ENCODE data around the gene TP53BP2.

Gene TP53BP2

GRCh38 chr1:223732993-223733798 is 112.6 kb downstream of the TP53BP2 start:
- no peak for ATAC-seq (ENCODE audit: low read depth)
- H3K36me3 ChIP-seq (ENCODE audit: low read depth) = peaks cover 62% of the 10 kb centered on the region
- DNase-seq (ENCODE audit: low spot score) = no peak
- H3K27me3 ChIP-seq (ENCODE audit: insufficient read depth, poor library complexity, severe bottlenecking) = no peaks in the 10 kb centered on the region
- H3K4me3 ChIP-seq (ENCODE audit: severe bottlenecking) = no peak overlapping the region
- H3K27ac ChIP-seq (ENCODE audit: poor library complexity, severe bottlenecking) = peak overlapping the region; percentile 57
- no peaks in the 10 kb centered on the region for H3K9me3 ChIP-seq (ENCODE audit: severe bottlenecking)
- no peak for TF ChIP-seq CTCF (IDR thresholded peaks at IDR 0.05; ENCODE audit: poor library complexity, severe bottlenecking)
- peaks cover 17% of the 10 kb centered on the region for H3K4me1 ChIP-seq (ENCODE audit: insufficient read depth, poor library complexity, severe bottlenecking)

GRCh38 chr1:223731133-223731770 is 114.5 kb downstream of the TP53BP2 start:
- peaks cover 72% of the 10 kb centered on the region for H3K36me3 ChIP-seq (ENCODE audit: low read depth)
- H3K4me1 ChIP-seq (ENCODE audit: insufficient read depth, poor library complexity, severe bottlenecking) = peaks cover 29% of the 10 kb centered on the region
- ATAC-seq (ENCODE audit: low read depth) (no peak), DNase-seq (ENCODE audit: low spot score) (no peak)
- H3K27ac ChIP-seq (ENCODE audit: poor library complexity, severe bottlenecking) = peak overlapping the region; percentile 57
- no peaks in the 10 kb centered on the region for H3K9me3 ChIP-seq (ENCODE audit: severe bottlenecking)
- no peaks in the 10 kb centered on the region for H3K27me3 ChIP-seq (ENCODE audit: insufficient read depth, poor library complexity, severe bottlenecking)
- H3K4me3 ChIP-seq (ENCODE audit: severe bottlenecking) = no peak overlapping the region
- no peak for TF ChIP-seq CTCF (IDR thresholded peaks at IDR 0.05; ENCODE audit: poor library complexity, severe bottlenecking)

- H3K27me3 ChIP-seq (ENCODE audit: insufficient read depth, poor library complexity, severe bottlenecking) = no peaks in the 10 kb centered on the region
- peak overlapping the region; percentile 57 for H3K27ac ChIP-seq (ENCODE audit: poor library complexity, severe bottlenecking)
- no peaks in the 10 kb centered on the region for H3K9me3 ChIP-seq (ENCODE audit: severe bottlenecking)
- no peak overlapping the region for H3K4me3 ChIP-seq (ENCODE audit: severe bottlenecking)
- no peak for DNase-seq (ENCODE audit: low spot score)
- TF ChIP-seq CTCF (IDR thresholded peaks at IDR 0.05; ENCODE audit: poor library complexity, severe bottlenecking) = no peak
- no peak for ATAC-seq (ENCODE audit: low read depth)
- H3K4me1 ChIP-seq (ENCODE audit: insufficient read depth, poor library complexity, severe bottlenecking) = peaks cover 36% of the 10 kb centered on the region
- H3K36me3 ChIP-seq (ENCODE audit: low read depth) = peaks cover 72% of the 10 kb centered on the region
Observed at GRCh38 chr1:223730479-223731132, 115.1 kb downstream of the TP53BP2 start.

- Histone ChIP-seq H3K9me3 (ENCODE audit: severe bottlenecking) (no peaks in the 10 kb centered on the region), H3K36me3 (ENCODE audit: low read depth) (peaks cover 73% of the 10 kb centered on the region), H3K27me3 (ENCODE audit: insufficient read depth, poor library complexity, severe bottlenecking) (no peaks in the 10 kb centered on the region), H3K4me1 (ENCODE audit: insufficient read depth, poor library complexity, severe bottlenecking) (peaks cover 36% of the 10 kb centered on the region), H3K27ac (ENCODE audit: poor library complexity, severe bottlenecking) (peak overlapping the region; percentile 57), H3K4me3 (ENCODE audit: severe bottlenecking) (no peak overlapping the region)
- TF ChIP-seq CTCF (IDR thresholded peaks at IDR 0.05; ENCODE audit: poor library complexity, severe bottlenecking) = no peak
- DNase-seq (ENCODE audit: low spot score) = no peak
- no peak for ATAC-seq (ENCODE audit: low read depth)
Observed at GRCh38 chr1:223729906-223730305, 115.8 kb downstream of the TP53BP2 start.

Measured in RWPE2 (cell line).